Left lung (tissue), 10 donors: ENCODE data around the gene DCP1B. TPM values are rescaled to one million over a fixed set of nuclear protein-coding genes. Genes with fewer than 3 reads are reported as not detected.
A peak's percentile ranks its signal among the peaks of the same experiment; 100 is the strongest.

ENCODE experiments used
- ATAC-seq: fragments of 200-7000 bp; cut with Tn5 transposase; one replicate; pipeline ENCODE4 v1.9.1; 2020; ENCODE audit warnings: moderate library complexity
- DNase-seq, 4 donors: peaks; one replicate each; pipeline ENCODE4 v3.0.0-alpha.2; 2013 to 2020
- H3K27ac ChIP-seq, 2 donors: fragments of 200-600 bp; sonication (generic) in 1 of 2; one replicate each; pipeline versions ENCODE4 v1.5.0 to v1.8.0; 2020 to 2021
- H3K27me3 ChIP-seq, 2 donors: fragments of 200-600 bp; sonication (generic) in 1 of 2; one replicate each; pipeline versions ENCODE4 v1.5.0 to v1.8.0; 2020 to 2021
- H3K36me3 ChIP-seq, 2 donors: fragments of 200-600 bp; sonication (generic) in 1 of 2; one replicate each; pipeline versions ENCODE4 v1.5.0 to v1.8.0; 2020 to 2021
- H3K4me1 ChIP-seq, 2 donors: fragments of 200-600 bp; one replicate each; pipeline ENCODE4 v1.8.0; 2021
- H3K4me3 ChIP-seq, 2 donors: fragments of 200-600 bp; sonication (generic) in 1 of 2; one replicate each; pipeline versions ENCODE4 v1.5.0 to v1.8.0; 2020 to 2021; ENCODE audit warnings: mild to moderate bottlenecking in 1 of 2
- H3K9me3 ChIP-seq, 2 donors: fragments of 200-600 bp; sonication (generic) in 1 of 2; one replicate each; pipeline versions ENCODE4 v1.5.0 to v1.8.0; 2020 to 2021
- CTCF ChIP-seq, 2 donors: fragments of 200-600 bp; sonication (generic) in 1 of 2; IDR thresholded peaks; one replicate each; pipeline versions ENCODE4 v1.5.0 to v1.8.0; 2021; ENCODE audit warnings: antibody characterized with exemption in 2 of 2
- intact Hi-C, 2 donors: fragments of 100-400 bp; cut with DNase I; formaldehyde crosslinking; loops; one replicate each; pipeline versions ENCODE4 v1.11.2 to v1.14.2; 2022
- polyA plus RNA-seq, 6 donors: library from polyadenylated mRNA; unstranded; fragments of 120-200 nt; gene quantifications; one replicate each; pipeline ENCODE4 v1.2.1, GENCODE V29; 2013; ENCODE audit not compliant: insufficient read length in 6 of 6
- total RNA-seq, 2 donors: library from RNA; stranded (reverse); fragmentation: NEBNext Ultra II Directional; extraction: Animal tissue kit (Norgen Biotek cat#: 25700); gene quantifications; one replicate each; pipeline ENCODE4 v1.2.1, GENCODE V29; 2021
- donor health status: DM: no; HTN: yes; CAD: no.
- donor health status: DM: no; HTN: no; CAD: no.

The DCP1B gene
- total and polyA plus RNA-seq, 8 donors = 9.8 to 33.4 (median 28.5) TPM

DNA sequence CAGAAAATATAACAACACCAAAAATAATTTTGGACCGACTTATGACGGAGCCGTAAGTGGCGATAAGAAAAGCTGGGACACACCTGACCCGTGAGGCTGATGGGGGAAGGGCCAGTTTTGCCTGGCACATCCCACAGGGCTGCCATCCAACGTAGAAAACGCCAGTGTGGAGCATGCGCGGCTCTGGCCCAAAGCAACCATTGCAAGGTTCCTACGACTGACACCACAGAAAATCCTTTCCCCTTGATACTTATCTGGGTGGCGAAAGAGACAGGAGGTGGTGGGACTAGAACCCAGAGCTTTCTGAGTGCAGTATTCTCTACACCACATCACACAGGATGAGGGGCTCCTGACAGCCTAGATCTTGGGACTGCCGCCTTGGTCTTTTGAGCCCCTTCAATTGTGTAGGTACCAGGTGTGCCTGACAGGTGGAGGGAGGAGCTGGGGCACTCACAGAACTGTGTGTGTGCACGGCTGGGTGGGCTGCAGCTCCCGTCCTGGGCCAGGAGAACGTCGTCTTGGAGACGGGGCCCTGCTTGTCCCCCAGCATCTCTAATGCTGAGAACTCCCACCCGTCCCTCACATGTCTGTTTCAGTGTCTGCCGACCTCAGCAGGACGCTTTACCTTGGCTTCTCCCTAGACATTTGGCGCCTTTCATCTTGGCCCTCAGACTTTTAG is 68.4 kb downstream of the DCP1B start:
- no peak for TF ChIP-seq CTCF (IDR thresholded peaks at IDR 0.05)
- no peak for ATAC-seq
- H3K4me1 ChIP-seq = peaks cover 0 to 8% of the 10 kb centered on the region in 2 donors

GRCh38 chr12:1935242-1935641 is 69.0 kb downstream of the DCP1B start:
- Histone ChIP-seq H3K36me3 (peaks cover 0 to 14% of the 10 kb centered on the region in 2 donors), H3K27ac (no peak overlapping the region), H3K27me3 (peaks cover 0 to 18% of the 10 kb centered on the region in 2 donors), H3K4me3 (no peak overlapping the region), H3K4me1 (peaks cover 0 to 7% of the 10 kb centered on the region in 2 donors), H3K9me3 (no peaks in the 10 kb centered on the region)
- intact Hi-C loops = loop anchor here (5.0 to 10.0 kb wide), 4 partner anchors 138 to 300 kb away; no protein-coding TSS in a partner anchor
- no peak for TF ChIP-seq CTCF (IDR thresholded peaks at IDR 0.05)
- ATAC-seq = no peak
- no peak for DNase-seq

More for the DNA sequence above, 68.4 kb downstream of the DCP1B start:
- Histone ChIP-seq H3K4me3 (no peak overlapping the region), H3K27me3 (peaks cover 0 to 12% of the 10 kb centered on the region in 2 donors), H3K36me3 (peaks cover 0 to 20% of the 10 kb centered on the region in 2 donors), H3K9me3 (no peaks in the 10 kb centered on the region), H3K27ac (peak overlapping the region in 1 of 2 donors; percentile 62)
- intact Hi-C loops = loop anchor here (5.0 to 10.0 kb wide), 4 partner anchors 139 to 301 kb away; no protein-coding TSS in a partner anchor
- DNase-seq = no peak

DNA sequence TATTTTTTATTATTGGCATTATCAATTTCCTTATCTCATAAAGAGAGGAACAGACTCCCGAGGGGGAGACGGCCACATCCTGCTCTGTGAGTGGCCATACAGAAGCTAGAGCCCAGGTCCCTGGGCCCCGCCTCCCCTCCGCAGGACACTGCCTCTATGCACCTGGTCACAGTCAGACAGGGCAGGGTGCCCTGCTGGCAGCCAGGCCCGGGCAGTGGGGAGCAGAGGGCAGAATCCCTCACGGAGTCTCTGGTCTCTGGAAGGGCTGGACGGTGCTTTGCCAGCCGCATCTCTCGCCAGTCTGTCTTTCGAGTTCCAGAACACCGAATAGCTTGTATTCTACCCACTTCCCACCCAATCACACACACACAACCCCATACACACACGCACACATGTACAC is 69.4 kb downstream of the DCP1B start:
- DNase-seq = no peak

GRCh38 chr12:1934068-1934467 is 70.2 kb downstream of the DCP1B start:
- Histone ChIP-seq H3K9me3 (no peaks in the 10 kb centered on the region), H3K36me3 (peaks cover 0 to 13% of the 10 kb centered on the region in 2 donors), H3K4me3 (no peak overlapping the region), H3K27me3 (peaks cover 0 to 20% of the 10 kb centered on the region in 2 donors), H3K4me1 (no peaks in the 10 kb centered on the region), H3K27ac (no peak overlapping the region)
- intact Hi-C loops = loop anchor here (10.0 kb wide), 3 partner anchors 139 to 299 kb away; no protein-coding TSS in a partner anchor
- no peak for TF ChIP-seq CTCF (IDR thresholded peaks at IDR 0.05)
- ATAC-seq (no peak), DNase-seq (no peak)

More for the DNA sequence above, 69.4 kb downstream of the DCP1B start:
- intact Hi-C loops = loop anchor here (5.0 to 10.0 kb wide), 4 partner anchors 138 to 300 kb away; no protein-coding TSS in a partner anchor
- Histone ChIP-seq H3K4me3 (no peak overlapping the region), H3K36me3 (peaks cover 0 to 13% of the 10 kb centered on the region in 2 donors), H3K9me3 (no peaks in the 10 kb centered on the region), H3K4me1 (peaks cover 0 to 3% of the 10 kb centered on the region in 2 donors), H3K27me3 (peaks cover 0 to 20% of the 10 kb centered on the region in 2 donors), H3K27ac (no peak overlapping the region)
- no peak for TF ChIP-seq CTCF (IDR thresholded peaks at IDR 0.05)
- ATAC-seq = no peak

- no peak for TF ChIP-seq CTCF (IDR thresholded peaks at IDR 0.05)
- no peaks in the 10 kb centered on the region for H3K9me3 ChIP-seq
- peaks cover 0 to 21% of the 10 kb centered on the region in 2 donors for H3K27me3 ChIP-seq
- no peak for ATAC-seq
- H3K36me3 ChIP-seq = peaks cover 0 to 10% of the 10 kb centered on the region in 2 donors
- DNase-seq = no peak
- intact Hi-C loops = loop anchor here (10.0 kb wide), 3 partner anchors 139 to 299 kb away; no protein-coding TSS in a partner anchor
- H3K27ac ChIP-seq = no peak overlapping the region
- H3K4me1 ChIP-seq = no peaks in the 10 kb centered on the region
- no peak overlapping the region for H3K4me3 ChIP-seq
Measured at GRCh38 chr12:1933342-1934051, 70.8 kb downstream of the DCP1B start.
